HG03039 (cell line): ENCODE data around the gene UBE2V1.
A peak's percentile ranks its signal among the peaks of the same experiment; 100 is the strongest.
"Not testable (repeated sequence)": the region's sequence is repeated elsewhere in the genome, so short reads cannot be mapped to it uniquely, and the experiment has no call there.

Experiments used
- ATAC-seq: cut with Tn5 transposase; IDR thresholded peaks from one replicate; pipeline ENCODE4 v1.9.1; 2021; ENCODE audit warnings: mild to moderate bottlenecking, moderate library complexity; ENCODE audit not compliant: unreplicated experiment

Gene UBE2V1

DNA sequence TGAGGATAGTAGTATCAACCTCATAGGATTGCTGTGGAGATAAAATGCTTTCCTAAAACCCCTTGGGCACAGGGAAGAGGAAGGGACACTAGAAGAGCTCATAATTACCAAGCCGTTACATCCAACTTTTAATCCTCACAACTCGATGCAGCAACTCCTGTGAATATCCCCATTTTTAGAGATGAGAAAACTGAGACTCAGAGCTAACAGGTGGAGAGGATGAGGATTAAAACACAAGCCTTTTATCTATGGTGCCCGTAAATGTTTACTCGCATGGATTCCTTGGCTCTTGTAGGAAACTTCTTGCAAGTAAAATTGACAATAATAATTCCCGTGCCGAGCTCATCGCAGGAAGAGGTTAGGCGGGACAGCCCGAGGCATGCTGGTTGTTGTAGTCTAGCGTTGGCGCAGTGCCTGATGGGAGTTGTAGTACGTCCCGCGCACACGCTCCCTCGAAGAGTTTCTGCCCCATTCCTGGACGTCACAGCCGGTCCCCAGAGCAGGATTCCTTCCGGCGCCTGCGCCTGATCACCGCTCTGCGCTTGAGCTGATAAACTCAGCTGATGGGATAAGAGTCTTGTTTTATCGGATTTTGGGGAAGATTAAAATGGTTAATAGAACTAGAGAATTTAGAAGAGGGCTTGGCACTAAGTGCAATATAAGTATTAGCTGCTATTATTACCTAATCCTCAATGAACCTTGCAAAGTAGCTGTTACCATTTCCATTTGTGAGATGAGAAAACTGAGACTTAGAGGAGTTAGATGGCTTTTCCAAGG, 2.8 kb upstream of the UBE2V1 start:
- peak; percentile 58 for ATAC-seq

DNA sequence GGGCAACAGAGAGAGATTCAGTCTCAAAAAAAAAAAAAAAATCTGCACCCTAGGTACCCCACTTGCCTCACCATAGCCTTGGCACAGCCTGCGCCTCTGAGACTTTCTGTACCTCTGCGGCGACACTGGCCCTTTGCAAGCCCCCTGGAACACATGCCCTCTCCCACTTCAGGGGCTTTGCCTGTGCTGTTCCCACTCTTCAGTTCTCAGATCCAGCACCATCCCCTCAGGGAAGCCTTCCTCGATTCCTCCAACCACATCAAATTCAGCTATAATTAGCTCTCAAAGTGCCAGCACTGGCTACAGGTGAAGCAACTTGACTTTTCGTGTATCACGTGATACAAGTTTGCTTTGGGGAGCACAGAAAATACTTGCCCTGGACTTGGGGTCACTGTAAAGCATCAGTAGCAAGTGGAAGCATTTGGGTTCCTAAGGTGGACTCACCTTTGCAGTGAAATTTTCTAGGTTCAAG, 2.1 kb upstream of the UBE2V1 start:
- no peak for ATAC-seq

DNA sequence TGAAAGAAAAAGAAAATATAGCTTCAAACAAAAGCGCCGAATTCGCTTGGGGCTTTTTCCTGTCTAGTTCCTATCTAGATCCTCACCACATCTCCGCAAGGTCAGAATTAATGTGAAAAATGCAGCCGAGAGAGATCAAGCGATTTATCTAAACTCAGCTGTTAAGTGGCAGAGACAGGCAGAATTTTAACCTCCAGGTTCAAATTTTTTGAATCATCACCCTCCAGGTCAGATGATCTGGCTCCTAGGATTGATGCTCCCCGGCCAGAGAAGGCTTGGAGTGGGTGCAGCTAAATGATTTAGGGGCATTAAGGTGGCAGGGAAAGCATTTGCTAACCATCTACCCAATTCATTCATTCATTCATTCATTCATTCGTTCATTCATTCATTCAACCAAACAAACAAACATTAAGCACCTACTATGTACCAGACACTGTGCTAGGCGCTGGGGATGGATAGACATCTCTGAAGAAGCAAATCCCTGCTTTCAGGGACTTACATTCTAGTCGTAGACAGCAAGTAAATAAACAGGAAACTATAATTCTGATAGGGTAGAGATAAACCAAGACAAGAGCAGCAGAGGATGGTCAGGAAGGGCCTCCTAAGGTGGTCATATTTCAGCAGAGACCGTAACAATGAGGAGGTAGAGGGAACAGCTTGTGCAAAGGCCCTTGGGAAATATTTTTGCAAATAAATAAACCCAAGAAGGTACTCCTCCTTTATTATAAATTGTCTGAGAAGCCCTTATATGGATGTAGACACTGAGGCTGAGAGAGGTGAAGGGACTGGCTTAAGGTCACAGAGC, 672 bp upstream of the UBE2V1 start:
- ATAC-seq, result no peak

DNA sequence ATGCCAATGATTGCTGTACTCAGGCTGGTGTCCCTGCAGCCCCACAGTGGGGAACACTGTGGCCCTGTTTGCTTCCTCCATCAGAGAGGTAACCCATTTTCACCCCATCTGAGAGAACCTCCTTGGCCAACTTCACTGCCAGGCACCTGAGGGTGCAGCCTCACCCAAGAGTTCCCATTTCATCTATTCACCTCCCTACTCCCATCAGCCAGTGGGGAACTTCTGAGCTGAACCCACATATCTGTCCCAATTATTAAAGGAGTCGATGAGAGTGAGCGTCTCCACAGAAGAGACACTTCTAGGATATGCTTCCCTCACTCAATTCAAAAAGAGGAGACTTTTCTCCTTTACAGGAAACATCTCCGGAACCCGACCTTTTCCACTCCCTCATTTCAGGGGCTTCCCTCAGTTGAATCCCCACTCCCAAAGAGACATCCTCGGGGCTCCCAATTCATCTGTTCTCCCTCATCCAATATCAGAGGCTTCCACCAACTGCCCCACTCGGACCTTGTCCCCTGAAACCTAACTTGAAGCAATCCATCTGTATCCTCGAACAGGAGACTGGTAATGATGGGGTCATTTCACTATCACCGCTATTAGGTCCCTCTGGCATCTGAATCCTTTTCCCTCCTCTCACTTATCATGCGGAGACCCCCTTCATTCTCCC, 988 bp downstream of the UBE2V1 start:
- ATAC-seq, result no peak

DNA sequence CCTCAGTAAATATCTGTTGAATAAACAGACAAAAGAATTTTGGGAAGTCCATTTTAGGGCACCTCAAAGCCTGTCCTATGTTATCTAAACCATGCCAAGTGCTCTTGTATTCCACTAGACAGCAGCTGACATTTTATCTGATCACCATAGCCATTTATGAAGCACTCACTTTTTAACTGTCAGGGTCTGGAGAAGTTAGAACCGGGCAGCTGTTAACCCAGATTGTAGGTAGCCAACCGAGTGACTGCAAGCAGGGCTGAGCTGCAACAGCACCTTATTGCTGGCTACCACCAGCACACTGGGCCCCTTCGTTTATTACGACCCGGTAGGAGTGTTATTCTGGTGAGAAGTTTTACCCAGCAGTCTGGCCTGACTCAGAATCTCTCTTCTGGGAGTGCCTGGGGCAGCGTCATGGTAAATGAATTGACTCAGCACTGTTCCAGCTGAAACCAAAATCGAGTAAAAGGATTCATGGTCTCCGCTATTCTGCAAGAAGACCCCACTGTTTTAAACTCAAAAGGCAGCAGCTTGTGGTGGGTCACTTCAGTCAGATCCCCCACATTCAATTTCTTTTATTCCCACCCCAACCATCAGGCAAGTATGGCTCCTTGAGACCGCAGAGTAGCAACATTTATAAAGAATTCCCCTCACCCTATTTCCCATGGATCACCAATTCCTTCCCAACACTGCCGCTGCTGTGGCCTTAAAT, 1.7 kb downstream of the UBE2V1 start:
- no peak for ATAC-seq

DNA sequence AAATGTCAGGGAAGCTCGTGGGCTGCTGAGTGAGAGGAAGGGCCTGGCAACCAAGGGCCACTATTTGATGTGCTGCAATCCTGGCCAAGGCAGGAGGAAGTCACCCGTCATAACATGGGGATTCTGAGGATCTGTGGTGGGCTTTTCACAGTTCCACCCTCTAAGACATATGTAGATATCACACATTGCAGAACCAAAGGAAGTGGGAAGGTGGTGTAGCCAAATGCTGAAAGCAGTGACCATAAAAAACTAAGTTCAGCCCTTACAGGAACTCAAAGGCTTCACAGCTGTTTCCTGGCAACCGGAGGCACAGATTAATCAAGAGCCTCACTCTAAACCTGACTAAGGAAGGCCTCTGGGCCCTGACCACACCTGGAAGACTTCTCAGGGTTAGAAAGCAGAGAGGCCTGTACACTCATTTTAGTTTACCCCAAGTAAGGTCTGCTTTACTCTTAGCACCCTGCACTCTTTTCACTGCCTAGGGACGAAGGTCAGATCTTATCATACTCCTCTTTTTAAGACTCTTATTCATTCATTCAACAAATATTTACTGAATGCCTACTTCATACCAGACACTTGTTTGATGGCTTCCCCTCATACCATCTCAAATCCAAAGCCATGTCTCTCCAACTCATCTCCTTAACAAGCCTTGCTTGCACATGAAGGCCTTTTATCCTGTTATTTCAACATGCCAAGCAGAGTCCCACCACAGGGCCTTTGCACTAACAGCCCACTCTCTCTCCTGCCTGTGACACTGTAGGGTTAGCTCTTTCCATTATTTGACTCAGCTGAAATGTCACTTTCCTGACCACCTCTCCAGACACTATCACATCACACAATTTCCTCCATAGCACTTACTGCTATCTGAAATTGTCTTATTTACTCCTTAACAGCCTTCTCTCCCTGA, 2.6 kb downstream of the UBE2V1 start:
- ATAC-seq, result no peak

DNA sequence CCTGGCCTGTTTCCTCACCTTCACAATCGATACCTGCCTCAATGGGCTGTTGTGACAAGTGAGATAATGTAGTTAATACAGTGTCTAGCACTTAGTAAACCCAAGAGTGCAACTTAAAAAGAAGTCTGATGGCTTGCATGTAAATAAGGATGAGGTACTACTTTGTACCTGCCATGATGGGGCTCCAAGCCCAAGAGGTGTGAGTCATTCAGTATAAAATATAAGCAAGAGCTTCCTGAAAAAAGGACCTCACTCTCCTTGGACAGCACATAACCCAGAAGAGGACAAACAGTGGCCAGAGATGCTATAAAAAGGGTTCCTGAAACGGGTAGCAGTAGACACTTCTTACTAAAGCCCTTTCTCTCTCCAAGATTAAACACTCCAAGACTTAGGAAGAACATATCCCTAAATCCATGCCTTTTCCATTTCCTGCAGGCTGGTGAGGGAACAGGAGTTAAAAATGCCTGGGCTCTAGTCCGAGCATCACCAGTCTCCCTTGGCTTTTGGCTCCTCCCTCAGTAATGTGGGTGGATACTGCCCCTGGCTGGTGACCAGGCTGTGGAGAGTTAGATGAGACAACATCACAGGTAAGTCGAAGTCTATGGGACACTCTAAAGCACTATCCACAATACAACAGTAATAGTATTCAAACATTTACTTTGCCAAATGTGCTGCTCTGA, 4.3 kb downstream of the UBE2V1 start:
- ATAC-seq, result no peak

DNA sequence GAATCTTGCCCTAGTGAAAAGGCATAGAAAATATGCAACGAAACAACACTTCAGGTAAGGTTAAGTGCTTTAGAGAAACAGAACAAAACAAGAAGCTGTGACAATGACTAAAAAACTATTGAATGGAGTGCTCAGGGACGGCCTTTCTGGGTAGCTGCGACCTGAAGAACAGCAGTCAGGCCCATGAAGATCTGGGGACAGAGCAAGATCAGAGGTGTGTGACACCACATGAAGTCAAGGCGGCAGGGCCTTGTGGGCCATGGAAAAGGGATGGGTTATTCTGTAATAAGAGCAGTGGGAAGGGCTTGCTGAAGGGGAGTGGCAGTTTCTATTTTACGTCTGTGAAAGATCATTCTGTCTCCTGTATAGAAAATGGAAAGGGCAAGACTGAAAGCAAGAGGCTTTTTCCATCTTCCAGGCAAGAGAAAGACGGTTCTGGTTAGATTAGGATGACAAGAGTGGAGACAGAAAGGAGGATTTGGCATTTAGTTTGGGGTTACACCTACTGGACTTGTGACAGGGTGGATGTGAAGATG, 5.1 kb downstream of the UBE2V1 start:
- no peak for ATAC-seq

DNA sequence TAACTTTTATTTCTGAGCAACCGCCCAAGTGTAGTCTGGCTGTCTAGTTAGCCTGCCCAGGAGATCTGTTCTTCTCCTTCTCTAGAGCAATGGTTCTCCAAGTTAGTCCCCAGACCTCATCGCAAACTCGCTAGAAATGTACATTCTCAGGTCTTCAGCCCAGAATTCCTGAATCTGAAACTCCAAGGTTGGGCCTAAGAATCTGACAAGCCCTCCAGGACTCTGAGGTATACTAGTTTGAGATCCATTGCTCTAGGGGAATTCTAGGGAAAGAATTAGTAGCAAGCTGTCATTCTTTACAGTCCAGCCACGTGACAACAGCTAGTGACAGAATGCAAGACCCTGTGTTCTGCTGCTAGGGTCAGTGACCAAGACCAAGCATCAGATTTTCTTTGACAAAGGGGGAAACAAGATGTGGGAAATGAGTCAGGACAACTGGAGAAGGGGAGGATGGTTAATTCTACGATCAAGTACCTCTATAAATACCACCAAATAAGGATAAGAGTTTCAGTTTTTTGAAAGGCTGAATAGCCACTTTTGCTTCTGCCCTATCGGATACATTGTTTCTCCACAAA, 5.8 kb downstream of the UBE2V1 start:
- no peak for ATAC-seq

DNA sequence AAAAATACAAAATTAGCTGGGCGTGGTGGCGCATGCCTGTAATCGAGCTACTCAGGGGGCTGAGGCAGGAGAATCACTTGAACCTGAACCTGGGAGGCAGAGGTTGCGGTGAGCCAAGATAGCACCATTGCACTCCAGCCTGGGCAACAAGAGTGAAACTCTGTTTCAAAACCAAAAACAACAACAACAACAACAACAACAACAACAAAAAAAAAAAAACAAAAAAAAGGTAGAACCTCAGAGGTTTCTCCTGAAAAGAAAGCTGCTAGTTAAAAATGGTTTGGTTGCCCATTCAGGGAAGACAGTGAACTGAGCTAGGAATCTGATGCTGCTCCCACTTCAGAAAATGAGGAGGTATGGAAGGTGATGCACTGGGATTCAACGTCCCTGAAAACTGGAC, 6.3 kb downstream of the UBE2V1 start:
- ATAC-seq, result not testable (repeated sequence)

DNA sequence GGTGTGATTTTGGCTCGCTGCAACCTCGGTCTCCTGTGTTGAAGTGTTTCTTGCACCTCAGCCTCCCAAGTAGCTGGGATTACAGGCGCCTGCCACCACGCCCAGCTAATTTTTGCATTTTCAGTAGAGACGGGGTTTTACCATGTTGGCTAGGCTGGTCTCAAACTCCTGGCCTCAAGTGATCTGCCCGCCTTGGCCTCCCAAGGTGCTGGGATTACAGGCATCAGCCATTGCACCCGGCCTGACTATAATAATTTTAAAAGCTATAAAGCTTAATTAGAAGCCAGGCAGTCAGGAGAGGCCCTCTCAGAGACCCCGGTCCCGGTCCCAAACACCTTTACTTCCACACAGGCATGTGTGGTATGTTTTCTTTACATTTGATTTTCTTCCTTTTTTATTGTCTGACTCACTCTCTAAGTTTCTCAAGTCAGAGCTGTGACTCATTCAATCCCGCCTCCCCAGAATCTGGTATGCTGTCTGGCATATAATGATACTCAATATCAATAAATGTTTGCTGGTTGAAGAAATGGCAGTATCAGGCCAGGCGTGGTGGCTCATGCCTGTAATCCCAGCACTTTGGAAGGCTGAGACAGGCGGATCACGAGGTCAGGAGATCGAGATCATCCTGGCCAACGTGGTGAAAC, 9.4 kb downstream of the UBE2V1 start:
- ATAC-seq, result not testable (repeated sequence)

DNA sequence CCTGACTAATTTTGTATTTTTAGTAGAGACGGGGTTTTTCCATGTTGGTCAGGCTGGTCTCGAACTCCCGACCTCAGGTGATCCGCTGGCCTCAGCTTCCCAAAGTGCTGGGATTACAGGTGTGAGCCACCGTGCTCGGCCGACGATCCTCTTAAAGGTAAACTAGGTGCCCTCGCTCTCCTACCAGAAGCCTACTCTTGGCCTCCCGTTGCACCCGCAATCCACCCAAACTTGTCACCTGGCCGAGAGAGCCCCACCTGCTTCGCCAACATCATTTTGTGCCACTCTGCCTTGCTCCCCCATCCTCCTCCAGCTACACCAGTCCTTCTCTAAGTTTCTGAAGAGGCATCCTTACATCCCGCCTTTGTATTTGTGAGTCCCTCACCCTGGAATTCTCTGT, 10.4 kb downstream of the UBE2V1 start:
- ATAC-seq, result not testable (repeated sequence)

DNA sequence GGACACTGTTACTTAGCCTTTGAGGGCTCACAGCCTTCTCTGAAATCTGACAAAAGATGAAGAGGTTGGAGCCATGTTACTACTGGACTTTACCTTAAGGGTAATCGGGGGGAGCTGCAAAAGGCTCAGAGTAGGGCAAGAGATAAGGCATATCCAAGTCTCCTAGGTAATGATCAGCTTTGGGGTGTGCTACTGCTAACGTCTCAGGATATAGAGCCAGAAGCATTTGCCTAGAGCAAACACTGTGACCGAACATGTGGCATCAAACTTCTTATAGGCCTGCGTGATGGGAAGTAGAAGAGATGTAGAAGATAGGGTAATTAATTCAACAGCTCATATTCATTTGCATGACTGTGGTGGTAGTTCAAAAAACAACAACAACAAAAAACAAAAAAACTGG, 11.1 kb downstream of the UBE2V1 start:
- ATAC-seq, result no peak

DNA sequence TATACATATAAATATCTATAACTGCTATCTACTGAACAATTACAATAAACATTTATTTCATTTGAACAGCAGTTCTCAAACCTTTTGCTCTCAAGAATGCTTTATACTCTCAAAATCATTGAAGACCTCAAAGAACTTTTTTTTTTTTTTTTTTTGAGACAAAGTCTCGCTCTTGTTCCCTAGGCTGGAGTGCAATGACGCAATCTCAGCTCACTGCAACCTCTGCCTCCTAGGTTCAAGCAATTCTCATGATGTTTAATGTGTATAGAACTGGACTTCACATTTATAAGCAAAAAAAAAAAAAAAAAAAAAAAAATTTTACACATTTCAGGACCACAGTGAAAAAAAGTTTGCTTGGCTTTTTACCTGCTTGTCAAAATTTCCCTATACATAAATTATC, 11.7 kb downstream of the UBE2V1 start:
- ATAC-seq, result no peak

DNA sequence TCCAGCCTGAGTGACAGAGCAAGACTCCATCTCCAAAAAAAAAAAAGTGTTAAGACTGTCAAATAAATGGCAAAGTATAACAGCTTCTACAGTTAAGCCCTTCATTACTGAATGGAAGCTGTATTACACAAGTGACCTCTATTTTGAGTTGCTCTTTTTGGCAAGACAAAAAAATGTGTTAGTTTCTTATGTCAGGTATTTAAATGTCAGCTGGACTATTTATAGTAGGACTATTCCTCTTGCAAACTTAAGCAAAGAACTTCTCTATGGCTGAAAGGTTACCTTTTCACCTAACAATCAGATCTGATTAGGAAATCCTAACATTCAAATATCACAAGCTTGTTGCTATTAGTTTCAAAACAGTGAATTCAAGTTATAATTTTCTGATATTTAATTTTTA, 12.4 kb downstream of the UBE2V1 start:
- no peak for ATAC-seq

DNA sequence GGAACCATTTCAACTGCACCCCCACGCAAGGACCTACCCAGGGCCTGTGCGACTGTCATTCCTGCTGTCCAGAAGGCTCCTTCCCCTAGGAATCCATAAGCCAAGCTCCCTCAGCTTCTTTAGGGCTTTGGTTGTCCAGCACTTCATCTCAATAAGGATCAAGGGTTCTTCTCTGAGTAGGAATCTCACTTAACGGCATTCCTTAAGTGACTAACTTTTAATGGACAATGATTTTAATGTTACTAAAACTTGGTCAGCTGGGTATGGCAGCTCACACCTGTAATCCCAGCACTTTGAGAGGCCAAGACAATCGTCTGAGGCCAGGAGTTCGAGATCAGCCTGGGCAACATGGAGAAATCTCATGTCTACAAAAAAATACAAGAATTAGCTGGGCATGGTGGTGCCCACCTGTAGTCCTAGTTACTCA, 13.4 kb downstream of the UBE2V1 start:
- no peak for ATAC-seq

DNA sequence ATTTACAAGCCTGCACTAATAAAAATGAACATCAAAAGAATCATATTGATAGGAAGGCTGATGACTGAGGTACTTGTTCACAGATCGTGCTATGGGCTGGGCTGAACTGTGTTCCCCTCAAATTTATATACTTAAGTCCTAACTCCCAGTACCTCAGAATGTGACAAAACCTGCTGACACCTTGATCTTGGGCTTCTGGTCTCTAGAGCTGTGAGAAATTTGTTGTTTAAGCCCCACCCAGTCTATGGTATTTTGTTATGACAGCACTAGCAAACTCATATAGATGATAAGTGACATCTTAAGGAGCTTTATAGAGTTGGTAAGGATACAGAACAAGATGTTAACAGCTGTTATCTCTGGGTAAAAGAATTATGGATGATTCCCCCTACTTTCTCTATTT, 13.8 kb downstream of the UBE2V1 start:
- ATAC-seq, result no peak

DNA sequence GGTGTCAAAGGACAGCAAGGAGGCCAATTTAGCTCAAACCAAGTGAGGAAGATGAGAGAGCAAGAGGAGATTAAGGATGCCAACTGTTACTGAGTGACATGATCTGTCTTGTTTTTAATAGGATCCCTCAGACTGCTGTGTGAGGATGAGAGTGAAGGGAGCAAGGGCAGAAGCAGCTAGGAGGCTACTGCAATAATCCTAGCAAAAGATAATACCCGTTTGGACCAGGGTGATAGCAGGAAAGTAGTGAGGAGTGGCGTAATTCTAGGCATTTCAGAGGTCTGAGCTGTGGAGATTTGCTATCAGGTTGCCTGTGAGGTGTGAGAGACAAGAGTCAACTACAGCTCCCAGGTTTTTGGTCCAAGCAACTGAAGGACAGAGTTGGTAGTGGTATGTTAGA, 14.7 kb downstream of the UBE2V1 start:
- ATAC-seq, result no peak
